Sciatic nerve (tissue), 2 donors: ENCODE data around the gene RBKS. TPM values are rescaled to one million over a fixed set of nuclear protein-coding genes. Genes with fewer than 3 reads are reported as not detected.
"Not testable (repeated sequence)": the region's sequence is repeated elsewhere in the genome, so short reads cannot be mapped to it uniquely, and the experiment has no call there.

ENCODE experiments used
- ATAC-seq: fragments of 200-7000 bp; cut with Tn5 transposase; one replicate; pipeline ENCODE4 v1.9.1; 2020; ENCODE audit warnings: mild to moderate bottlenecking, moderate library complexity
- DNase-seq: peaks from one replicate; pipeline ENCODE4 v3.0.0-alpha.2; 2020; ENCODE audit warnings: low spot score
- intact Hi-C: fragments of 100-400 bp; cut with DNase I; formaldehyde crosslinking; loops from one replicate; pipeline ENCODE4 v1.14.2; 2022
- total RNA-seq: library from RNA; stranded (reverse); fragmentation: NEBNext Ultra II Directional; extraction: Animal tissue kit (Norgen Biotek cat#: 25700); gene quantifications from one replicate; pipeline ENCODE4 v1.2.1, GENCODE V29; 2021
- donor health status: DM: no; HTN: no; CAD: no.
- donor health status: DM: no; HTN: no; CAD: no.

The RBKS gene
- total RNA-seq, 1 donor from 2014 or later = 4.8 TPM

- intact Hi-C loops = no loop called here
- no peak for ATAC-seq
- DNase-seq = no peak
These were observed 137.5 kb downstream of the RBKS start for GRCh38 chr2:27752551-27753237.

- DNase-seq (no peak), ATAC-seq (no peak)
- intact Hi-C loops = no loop called here
These were observed 138.8 kb downstream of the RBKS start for GRCh38 chr2:27751377-27751776.

GRCh38 chr2:27748803-27749554, 141.2 kb downstream of the RBKS start:
- intact Hi-C loops, ATAC-seq, DNase-seq: not testable (repeated sequence)

- ATAC-seq = no peak
- no peak for DNase-seq
- intact Hi-C loops = no loop called here
These were observed 142.3 kb downstream of the RBKS start for GRCh38 chr2:27747827-27748352.

GRCh38 chr2:27746325-27746724, 143.9 kb downstream of the RBKS start:
- no peak for ATAC-seq
- DNase-seq = no peak
- intact Hi-C loops = no loop called here

- DNase-seq, intact Hi-C loops, ATAC-seq: not testable (repeated sequence)
These were observed 144.7 kb downstream of the RBKS start for GRCh38 chr2:27745494-27745893.

GRCh38 chr2:27742571-27742970, 147.6 kb downstream of the RBKS start:
- DNase-seq (no peak), ATAC-seq (no peak)
- intact Hi-C loops = no loop called here

GRCh38 chr2:27741673-27742072, 148.5 kb downstream of the RBKS start:
- no peak for ATAC-seq
- DNase-seq = no peak
- intact Hi-C loops = no loop called here

GRCh38 chr2:27739058-27739373, 151.2 kb downstream of the RBKS start:
- ATAC-seq (no peak), DNase-seq (no peak)
- intact Hi-C loops = no loop called here

- ATAC-seq = no peak
- no peak for DNase-seq
- intact Hi-C loops = no loop called here
These were observed 151.7 kb downstream of the RBKS start for GRCh38 chr2:27738349-27739057.

GRCh38 chr2:27737676-27738348, 152.4 kb downstream of the RBKS start:
- ATAC-seq = no peak
- intact Hi-C loops = no loop called here
- DNase-seq = no peak

GRCh38 chr2:27736890-27737204, 153.3 kb downstream of the RBKS start:
- DNase-seq = no peak
- intact Hi-C loops = no loop called here
- ATAC-seq = no peak

- intact Hi-C loops = no loop called here
- DNase-seq = no peak
- peak; percentile 14 for ATAC-seq
These were observed 153.9 kb downstream of the RBKS start for GRCh38 chr2:27736031-27736889.

GRCh38 chr2:27735263-27735904, 154.8 kb downstream of the RBKS start:
- intact Hi-C loops = no loop called here
- ATAC-seq (peak; percentile 95), DNase-seq (peak; percentile 90)

GRCh38 chr2:27734305-27734704, 155.9 kb downstream of the RBKS start:
- intact Hi-C loops = no loop called here
- DNase-seq = no peak

More at GRCh38 chr2:27734305-27734704, 155.9 kb downstream of the RBKS start:
- ATAC-seq = no peak
